HG02759 (cell line): ENCODE measurements around the gene HSD11B2.

Experiments
- ATAC-seq: cut with Tn5 transposase; IDR thresholded peaks from one replicate; pipeline ENCODE4 v1.9.1; 2021; ENCODE audit warnings: mild to moderate bottlenecking, moderate library complexity; ENCODE audit not compliant: unreplicated experiment

The HSD11B2 gene

GRCh38 chr16:67396159-67397035, 34.5 kb upstream of the HSD11B2 start:
- ATAC-seq, result no peak

- no peak for ATAC-seq
Observed at GRCh38 chr16:67397036-67397801, 33.7 kb upstream of the HSD11B2 start.

- ATAC-seq, result no peak
Observed at GRCh38 chr16:67397812-67398545, 32.9 kb upstream of the HSD11B2 start.

- no peak for ATAC-seq
Observed at GRCh38 chr16:67398546-67399217, 32.2 kb upstream of the HSD11B2 start.

GRCh38 chr16:67399218-67399733, 31.6 kb upstream of the HSD11B2 start:
- no peak for ATAC-seq

GRCh38 chr16:67399749-67400704, 30.9 kb upstream of the HSD11B2 start:
- no peak for ATAC-seq

- ATAC-seq, result no peak
Observed at GRCh38 chr16:67400901-67401300, 30.0 kb upstream of the HSD11B2 start.

- ATAC-seq, result no peak
Observed at GRCh38 chr16:67403976-67404555, 26.9 kb upstream of the HSD11B2 start.

- no peak for ATAC-seq
Observed at GRCh38 chr16:67404740-67405226, 26.1 kb upstream of the HSD11B2 start.

GRCh38 chr16:67405336-67405735, 25.6 kb upstream of the HSD11B2 start:
- no peak for ATAC-seq

- no peak for ATAC-seq
Observed at GRCh38 chr16:67406111-67406971, 24.6 kb upstream of the HSD11B2 start.

GRCh38 chr16:67407176-67407787, 23.6 kb upstream of the HSD11B2 start:
- no peak for ATAC-seq

- no peak for ATAC-seq
Observed at GRCh38 chr16:67407788-67408452, 23.0 kb upstream of the HSD11B2 start.

GRCh38 chr16:67409631-67410030, 21.3 kb upstream of the HSD11B2 start:
- ATAC-seq, result no peak

- no peak for ATAC-seq
Observed at GRCh38 chr16:67411339-67411738, 19.6 kb upstream of the HSD11B2 start.

- ATAC-seq, result no peak
Observed at GRCh38 chr16:67412294-67412693, 18.6 kb upstream of the HSD11B2 start.
